Measurements from ENCODE around the gene ITPRID2.
"Not testable (repeated sequence)": the region's sequence is repeated elsewhere in the genome, so short reads cannot be mapped to it uniquely, and the experiment has no call there.

The ITPRID2 gene

GRCh38 chr2:181918188-181918587 is 26.7 kb downstream of the ITPRID2 start:
- DNase-seq = no peak

- no peak for DNase-seq
Measured at GRCh38 chr2:181923121-181923520, 31.6 kb downstream of the ITPRID2 start.

DNA sequence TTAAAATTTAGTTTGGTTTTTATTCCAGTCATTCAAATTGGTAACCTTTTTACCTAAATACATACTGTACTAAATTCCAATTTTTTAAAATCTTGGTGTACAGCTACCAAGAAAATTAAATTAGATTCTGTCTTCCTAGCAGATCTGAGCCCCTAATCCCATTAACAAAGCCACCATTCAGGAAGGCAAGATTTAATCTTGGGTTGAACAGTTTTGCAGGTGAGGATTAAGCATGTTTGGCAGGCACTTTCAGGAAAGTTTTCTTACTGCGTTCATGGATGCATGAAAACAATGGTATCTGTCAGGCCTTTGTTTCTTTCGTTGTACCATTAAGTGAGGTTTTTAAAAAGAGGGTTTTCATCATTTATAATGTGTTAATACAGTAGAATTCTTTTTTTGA is 32.8 kb downstream of the ITPRID2 start:
- DNase-seq = no peak

DNA sequence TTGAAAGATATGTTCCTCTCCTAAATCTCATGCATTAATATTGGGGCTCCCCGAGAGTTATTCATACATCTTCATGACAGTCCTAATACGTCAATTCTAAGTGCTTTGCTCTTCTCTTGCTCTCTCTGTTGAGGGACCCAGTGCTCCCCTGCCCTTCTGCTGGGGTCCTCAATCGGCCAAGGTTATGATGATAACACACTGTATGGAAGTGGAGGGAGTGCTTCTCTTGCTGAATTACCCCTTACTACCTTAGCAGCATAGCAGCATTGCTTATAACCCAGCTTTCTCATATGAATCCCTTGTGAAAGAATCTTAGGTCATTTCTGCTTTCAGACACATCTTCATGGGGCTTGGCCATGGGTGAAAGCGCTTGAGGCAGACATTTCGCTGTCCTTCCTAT is 43.2 kb downstream of the ITPRID2 start:
- no peak for DNase-seq

GRCh38 chr2:181937473-181937872 is 45.9 kb downstream of the ITPRID2 start:
- no peak for DNase-seq

DNA sequence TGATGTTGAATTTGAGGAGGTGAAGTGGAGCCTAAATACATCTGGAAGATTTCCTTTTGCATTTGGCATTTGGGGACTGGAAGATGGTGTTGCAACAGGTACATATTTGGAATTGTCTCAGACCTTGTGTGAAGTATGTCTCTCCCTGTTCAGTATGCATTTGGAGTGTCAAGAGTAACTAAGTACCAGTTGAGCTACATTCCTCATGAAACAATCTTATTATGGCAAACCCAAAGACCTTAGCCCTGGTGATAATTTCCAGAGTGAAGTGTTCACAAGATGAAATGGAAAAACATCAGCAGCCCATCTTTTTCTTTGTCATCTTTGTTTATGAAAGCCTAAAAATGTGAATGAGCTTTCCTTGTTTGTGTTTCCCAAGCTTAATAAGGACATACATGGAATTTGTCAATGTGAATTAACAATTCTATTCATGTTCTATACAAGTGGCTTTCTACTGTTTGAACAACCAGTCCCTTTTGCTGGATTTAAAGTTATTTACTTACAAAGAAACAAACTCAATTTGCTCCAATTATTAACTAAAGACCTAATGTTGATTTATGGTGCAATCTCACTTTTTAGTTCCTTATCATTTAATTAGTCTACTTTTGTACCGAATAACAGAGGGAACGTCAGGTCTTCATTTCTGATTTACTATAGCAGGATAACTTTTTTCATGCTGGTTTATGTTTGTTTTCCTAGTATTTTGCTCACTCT is 52.0 kb downstream of the ITPRID2 start:
- no peak for DNase-seq

DNA sequence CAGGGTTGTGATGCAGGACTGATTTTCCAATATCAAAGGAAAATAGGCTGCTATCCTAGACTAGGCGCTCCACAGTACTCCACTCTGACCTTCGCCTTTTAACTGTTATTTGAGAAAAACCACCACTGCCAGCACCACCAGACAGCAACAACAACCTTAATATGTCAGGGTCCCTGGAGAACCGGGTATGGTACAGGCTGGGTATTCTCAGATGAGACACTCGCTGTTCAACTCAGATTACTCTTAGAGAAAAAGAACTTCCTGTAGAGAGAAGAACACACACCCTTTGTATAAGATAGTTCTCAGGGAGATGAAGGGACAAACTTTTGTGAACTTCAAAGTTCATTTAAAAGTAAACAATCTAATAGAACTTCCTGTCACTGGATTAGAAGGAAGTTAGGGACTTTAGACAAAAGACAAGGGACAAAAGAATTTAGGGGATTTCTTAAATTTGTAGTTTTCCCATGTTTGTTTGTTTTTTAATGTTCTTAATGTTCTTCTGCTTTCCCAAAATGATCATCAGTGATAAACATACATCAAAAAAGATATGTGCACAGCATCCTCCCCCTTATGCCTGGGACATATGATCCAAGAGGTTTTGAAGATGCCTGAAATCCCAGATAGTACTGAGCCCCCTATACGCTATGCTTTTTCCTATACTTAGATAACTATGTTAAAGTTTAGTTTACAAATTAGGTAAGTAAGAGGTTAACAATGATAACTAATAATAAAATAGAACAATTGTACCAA is 52.8 kb downstream of the ITPRID2 start:
- DNase-seq = no peak

DNA sequence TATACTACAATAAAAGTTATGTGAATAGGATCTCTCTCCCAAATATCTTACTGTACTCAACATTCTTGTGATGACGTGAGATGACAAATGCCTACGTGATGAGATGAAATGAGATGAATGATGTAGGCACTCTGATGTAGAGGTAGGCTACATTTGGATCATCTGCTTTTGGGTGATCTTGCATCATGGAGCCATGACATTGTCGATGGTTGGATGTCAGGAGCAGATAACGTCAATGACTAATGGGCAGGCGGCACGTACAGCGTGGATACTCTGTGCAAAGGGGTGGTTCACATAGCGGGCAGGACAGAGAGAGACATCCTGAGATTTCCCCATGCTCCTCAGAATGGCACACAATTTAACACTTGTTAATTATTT is 53.4 kb downstream of the ITPRID2 start:
- no peak for DNase-seq

DNA sequence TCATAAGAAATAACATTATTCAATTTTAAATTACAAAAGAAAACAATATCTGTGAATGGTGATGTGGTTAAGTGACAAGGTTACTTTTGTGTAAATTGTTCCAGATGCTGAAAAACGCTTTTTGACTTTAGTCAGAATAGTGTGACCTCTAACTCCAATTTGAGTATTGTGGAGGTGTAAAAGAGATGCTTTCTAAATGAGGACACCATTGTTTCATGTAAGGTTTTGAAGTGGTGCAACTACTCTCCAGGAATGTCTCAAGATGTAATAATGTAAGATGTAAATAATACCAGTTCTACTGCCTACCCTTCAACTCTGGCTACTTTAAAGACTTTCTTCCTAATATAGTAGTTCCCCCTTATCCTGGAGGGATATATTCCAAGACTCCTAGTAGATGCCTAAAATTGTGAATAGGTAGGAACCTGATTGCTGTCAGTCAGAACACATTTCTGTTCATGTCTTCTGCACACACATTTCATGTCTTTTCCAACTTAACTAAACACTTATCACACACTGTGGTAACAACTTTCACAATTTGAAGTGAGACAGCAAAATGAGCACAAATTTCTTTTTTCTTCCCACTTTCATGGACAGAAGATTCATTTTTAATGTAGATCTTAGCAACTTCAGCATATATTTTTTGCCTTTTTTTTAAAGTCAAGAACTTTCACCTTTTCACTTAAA is 55.1 kb downstream of the ITPRID2 start:
- DNase-seq = no peak

DNA sequence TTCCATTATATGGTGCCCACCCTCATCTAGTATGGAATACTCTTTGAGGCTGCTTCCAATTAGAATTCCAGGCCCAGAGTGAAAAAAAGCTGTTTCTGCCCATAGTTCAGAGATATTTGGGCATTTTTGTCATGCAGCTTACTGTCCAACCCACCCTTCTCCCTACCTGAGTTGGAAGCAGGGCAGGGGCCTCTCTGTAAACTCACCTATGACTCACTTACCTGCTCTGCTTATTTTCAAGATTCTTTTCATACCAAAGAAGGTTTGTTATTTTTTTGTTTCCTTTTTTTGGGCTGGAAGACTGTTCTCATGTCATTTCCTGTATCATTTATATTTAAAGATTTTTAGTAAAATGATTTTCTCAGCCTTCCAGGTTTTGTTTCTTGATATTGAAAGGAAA is 55.7 kb downstream of the ITPRID2 start:
- DNase-seq = no peak

DNA sequence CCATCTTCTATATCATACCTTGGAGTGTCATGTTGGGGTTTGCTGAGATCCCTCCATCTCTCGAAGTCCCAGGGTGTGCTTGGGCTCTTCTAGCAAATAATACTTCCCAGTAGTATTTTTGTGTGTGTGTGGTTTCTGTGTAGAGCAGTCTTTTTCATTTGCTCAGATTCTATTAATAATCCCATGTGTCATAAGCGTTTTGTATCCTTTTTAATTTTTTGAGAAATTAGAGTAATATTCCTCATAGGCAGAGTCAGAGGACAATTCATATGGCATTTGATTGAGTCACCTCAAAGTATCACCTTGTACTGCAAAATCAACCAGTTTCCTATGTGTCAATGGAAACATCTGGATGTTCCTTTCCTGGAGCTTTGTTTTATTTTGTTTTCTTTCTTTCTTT is 56.7 kb downstream of the ITPRID2 start:
- no peak for DNase-seq

GRCh38 chr2:181949047-181949446 is 57.5 kb downstream of the ITPRID2 start:
- no peak for DNase-seq

DNA sequence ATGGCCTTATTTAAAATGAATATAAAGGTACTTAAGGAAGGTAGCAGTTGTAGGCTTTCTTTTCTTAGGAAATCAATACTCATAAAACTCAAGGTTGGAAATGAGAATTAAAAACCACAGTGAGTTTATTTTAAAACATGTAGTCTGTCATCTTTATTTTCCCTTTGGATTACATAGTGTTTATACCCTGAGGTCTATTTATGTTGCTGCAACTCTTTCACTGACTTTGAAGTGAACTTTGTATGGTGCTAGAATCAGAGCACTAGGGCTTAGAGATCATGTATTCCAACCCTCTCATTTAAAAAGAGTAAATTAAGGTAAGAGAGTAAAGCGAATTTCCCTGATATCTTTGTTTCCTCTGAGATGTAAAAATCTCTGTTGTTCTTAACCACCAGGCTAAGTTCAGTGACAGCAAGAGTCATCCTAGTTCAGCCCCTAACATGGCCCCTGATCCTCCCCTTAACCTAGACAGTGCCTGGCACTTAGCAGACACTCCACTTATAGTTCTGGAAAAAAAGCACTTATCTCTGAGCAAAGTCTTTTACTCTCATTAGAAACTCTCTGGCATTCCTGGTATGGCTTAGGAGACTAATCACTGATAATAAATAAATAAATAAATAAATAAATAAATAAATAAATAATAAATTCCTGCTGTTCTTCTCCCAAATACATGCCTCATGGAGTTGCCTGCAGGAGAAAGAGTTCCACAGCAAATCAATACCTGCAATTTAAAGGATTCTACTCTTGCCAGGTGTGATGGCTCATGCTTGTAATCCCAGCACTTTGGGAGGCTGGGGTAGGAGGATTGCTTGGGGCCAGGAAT is 61.1 kb downstream of the ITPRID2 start:
- DNase-seq = no peak

GRCh38 chr2:181953881-181954537 is 62.5 kb downstream of the ITPRID2 start:
- peak; percentile 19 for DNase-seq

DNA sequence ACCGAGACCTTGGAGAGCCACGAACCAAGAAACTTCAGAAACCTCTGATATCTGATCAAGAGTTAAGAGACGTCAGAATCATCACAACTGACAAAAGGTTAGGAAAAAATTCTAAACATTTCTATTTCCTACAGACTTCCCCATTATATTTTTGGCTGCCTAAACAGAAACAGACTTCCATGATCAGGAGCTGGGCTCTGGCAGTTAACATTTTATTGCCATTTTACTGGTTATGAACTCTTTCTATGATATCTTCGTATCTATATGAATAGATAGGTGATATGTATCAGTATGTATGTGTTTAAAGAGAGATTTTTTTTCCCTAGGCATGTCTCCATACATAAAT is 63.0 kb downstream of the ITPRID2 start:
- no peak for DNase-seq

DNA sequence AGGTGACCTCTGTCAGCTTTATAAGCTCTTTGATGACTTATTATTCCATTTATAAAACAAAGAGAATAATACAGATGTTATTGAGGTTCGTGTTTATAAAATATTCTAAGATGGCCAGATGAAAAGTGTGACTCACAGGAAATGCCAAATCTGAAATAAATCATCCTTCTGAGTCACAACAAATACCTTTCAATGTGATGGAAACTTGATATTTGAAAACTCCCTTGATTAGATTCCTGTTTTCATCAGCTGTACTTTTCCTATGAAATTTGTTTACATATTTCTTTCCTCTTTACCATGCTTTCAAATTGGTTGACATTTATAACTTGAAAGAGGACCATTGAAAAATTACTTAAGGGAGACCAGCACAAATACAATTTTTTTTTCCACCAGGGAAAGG is 63.5 kb downstream of the ITPRID2 start:
- no peak for DNase-seq

DNA sequence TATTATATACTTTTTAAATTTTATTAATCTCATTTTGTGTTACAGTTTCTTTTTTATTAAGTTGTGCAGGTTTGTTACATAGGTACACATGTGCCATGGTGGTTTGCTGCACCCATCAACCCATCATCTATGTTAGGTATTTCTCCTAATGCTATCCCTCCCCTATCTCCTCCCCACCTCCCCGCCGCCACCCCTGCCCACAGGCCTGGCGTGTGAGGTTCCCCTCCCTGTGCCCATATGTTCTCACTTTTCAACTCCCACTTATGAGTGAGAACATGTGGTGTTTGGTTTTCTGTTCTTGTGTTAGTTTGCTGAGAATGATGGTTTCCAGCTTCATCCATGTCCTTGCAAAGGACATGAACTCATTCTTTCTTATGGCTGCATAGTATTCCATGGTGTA is 64.3 kb downstream of the ITPRID2 start:
- not testable (repeated sequence) for DNase-seq

DNA sequence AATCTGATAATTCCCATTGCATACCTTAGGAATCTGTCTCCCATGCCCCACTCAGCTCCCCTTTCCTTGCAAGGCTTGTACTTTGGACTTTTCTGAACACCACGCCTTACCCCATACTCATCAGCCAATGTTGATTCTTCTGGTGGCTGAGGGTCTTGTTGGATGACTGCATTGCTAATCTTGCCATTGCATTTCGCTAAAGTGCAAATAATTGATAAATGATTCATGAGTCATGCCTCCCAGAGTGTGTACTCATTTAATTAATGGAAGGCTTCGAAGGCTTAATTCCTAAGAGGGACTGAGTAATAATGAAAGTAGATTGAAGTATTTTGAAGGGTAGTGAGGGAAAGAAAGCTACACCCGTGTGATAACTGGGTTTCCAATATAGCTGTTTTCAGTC is 66.1 kb downstream of the ITPRID2 start:
- DNase-seq = no peak

DNA sequence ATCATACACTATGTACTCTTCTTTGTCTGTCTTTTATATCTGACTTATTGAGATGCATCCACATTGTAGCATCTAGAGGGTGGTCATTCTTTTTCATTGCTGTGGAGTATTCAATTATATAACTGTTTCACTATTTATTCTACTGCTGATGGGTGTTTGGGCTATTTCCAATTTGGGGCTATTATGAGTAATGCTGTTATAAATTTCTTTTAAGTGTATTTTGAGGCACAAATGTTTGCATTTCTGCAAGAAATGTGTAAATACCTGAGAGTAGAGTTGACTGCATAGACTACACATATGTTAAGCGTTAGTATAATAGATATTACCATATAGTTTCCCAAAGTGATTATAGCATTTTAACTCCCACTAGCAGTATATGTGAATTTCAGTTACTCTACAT is 67.2 kb downstream of the ITPRID2 start:
- DNase-seq = no peak

DNA sequence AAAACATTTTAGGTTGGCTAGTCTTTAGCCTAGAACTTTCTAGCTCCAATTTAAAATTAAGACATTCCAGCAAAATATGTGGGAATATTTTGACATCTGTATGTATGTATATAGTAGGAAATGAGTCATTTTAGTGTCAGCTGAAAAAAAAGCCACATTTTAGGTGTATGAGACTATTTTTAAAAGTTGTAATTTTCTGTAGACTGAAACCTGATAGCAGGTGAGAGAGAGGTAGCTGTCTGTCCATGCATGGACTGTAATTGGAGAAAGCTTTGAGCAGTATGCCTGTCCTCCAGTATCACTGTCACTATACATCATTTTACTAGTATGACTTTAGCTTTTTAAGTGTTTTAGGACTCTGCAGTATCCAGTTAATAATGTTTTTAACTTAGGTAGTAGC is 68.0 kb downstream of the ITPRID2 start:
- no peak for DNase-seq

GRCh38 chr2:181961167-181961566 is 69.6 kb downstream of the ITPRID2 start:
- not testable (repeated sequence) for DNase-seq

GRCh38 chr2:181962142-181962541 is 70.6 kb downstream of the ITPRID2 start:
- DNase-seq = no peak
